Measurements from ENCODE around the gene ATP8A1.
"Not testable (repeated sequence)": the region's sequence is repeated elsewhere in the genome, so short reads cannot be mapped to it uniquely, and the experiment has no call there.

The ATP8A1 gene

GRCh38 chr4:42488554-42488953, 168.4 kb downstream of the ATP8A1 start:
- POLR2A ChIA-PET: no interaction called here
- H3K4me3 ChIP-seq (ENCODE audit: low read depth, low read length): no peak overlapping the region
- no peak for DNase-seq (ENCODE audit: low read depth, low spot score)
- TF ChIP-seq CTCF (IDR thresholded peaks at IDR 0.05; ENCODE audit: insufficient read depth, low read length, missing control alignments): no peak
- CTCF ChIA-PET: no interaction called here

- POLR2A ChIA-PET: no interaction called here
- no peak for DNase-seq (ENCODE audit: low read depth, low spot score)
Observed at GRCh38 chr4:42488114-42488513, 168.8 kb downstream of the ATP8A1 start.

GRCh38 chr4:42487230-42487629, 169.7 kb downstream of the ATP8A1 start:
- DNase-seq (ENCODE audit: low read depth, low spot score): no peak
- no peak overlapping the region for H3K4me3 ChIP-seq (ENCODE audit: low read depth, low read length)
- CTCF ChIA-PET: no interaction called here
- no peak for TF ChIP-seq CTCF (IDR thresholded peaks at IDR 0.05; ENCODE audit: insufficient read depth, low read length, missing control alignments)
- POLR2A ChIA-PET: no interaction called here

More at GRCh38 chr4:42488114-42488513, 168.8 kb downstream of the ATP8A1 start:
- TF ChIP-seq CTCF (IDR thresholded peaks at IDR 0.05; ENCODE audit: insufficient read depth, low read length, missing control alignments): no peak
- CTCF ChIA-PET: no interaction called here
- H3K4me3 ChIP-seq (ENCODE audit: low read depth, low read length): no peak overlapping the region

GRCh38 chr4:42486156-42486555, 170.7 kb downstream of the ATP8A1 start:
- CTCF ChIA-PET; DNase-seq (ENCODE audit: low read depth, low spot score); POLR2A ChIA-PET; H3K4me3 ChIP-seq (ENCODE audit: low read depth, low read length): not testable (repeated sequence)

- TF ChIP-seq CTCF (IDR thresholded peaks at IDR 0.05; ENCODE audit: insufficient read depth, low read length, missing control alignments): no peak
- CTCF ChIA-PET: interaction anchor here (0.7 kb wide), 1 partner anchor 35 kb away, joined by 3 read pairs; no protein-coding TSS in a partner anchor
Observed at GRCh38 chr4:42484630-42485029, 172.3 kb downstream of the ATP8A1 start.

GRCh38 chr4:42483426-42484379, 173.2 kb downstream of the ATP8A1 start:
- ChIA-PET POLR2A (no interaction called here), CTCF (interaction anchor here (0.7 kb wide), 1 partner anchor 35 kb away, joined by 3 read pairs; no protein-coding TSS in a partner anchor)
- no peak overlapping the region for H3K4me3 ChIP-seq (ENCODE audit: low read depth, low read length)
- TF ChIP-seq CTCF (IDR thresholded peaks at IDR 0.05; ENCODE audit: insufficient read depth, low read length, missing control alignments): no peak
- no peak for DNase-seq (ENCODE audit: low read depth, low spot score)

More at GRCh38 chr4:42484630-42485029, 172.3 kb downstream of the ATP8A1 start:
- no peak for DNase-seq (ENCODE audit: low read depth, low spot score)
- POLR2A ChIA-PET: no interaction called here
- no peak overlapping the region for H3K4me3 ChIP-seq (ENCODE audit: low read depth, low read length)
